HG03045 (cell line): Measurements from ENCODE around the gene NUP58.
A peak's percentile ranks its signal among the peaks of the same experiment; 100 is the strongest.
"Not testable (repeated sequence)": the region's sequence is repeated elsewhere in the genome, so short reads cannot be mapped to it uniquely, and the experiment has no call there.

Source experiments
- ATAC-seq: cut with Tn5 transposase; IDR thresholded peaks from one replicate; pipeline ENCODE4 v1.9.1; 2021; ENCODE audit warnings: mild to moderate bottlenecking, moderate library complexity; ENCODE audit not compliant: unreplicated experiment

The NUP58 gene

DNA sequence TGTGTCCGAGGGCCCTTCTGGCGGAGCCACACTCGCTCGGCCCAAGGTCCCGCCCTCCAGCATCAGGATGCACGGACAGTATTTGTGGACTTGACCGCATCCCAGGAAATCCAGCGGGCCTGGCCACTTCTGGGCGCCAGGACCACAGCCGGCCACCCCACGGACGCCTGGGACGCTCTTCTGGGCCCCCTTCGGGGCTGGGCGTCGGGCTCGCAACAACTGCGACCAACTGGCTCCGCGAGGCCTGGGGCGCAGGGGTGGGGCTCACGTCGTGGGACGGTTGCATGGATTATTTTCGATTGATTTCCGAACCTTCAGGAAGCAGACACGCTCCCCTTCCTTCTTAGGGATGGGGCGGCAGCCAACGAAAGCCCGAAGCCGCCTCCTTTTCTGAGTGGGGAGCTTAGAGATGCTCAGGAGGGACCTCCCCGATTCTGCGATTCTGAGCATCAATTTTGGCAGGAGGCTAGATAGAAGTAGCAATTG is 521 bp upstream of the NUP58 start:
- peak; percentile 26 for ATAC-seq

- no peak for ATAC-seq
These were observed 696 bp downstream of the NUP58 start for GRCh38 chr13:25302121-25302520.

DNA sequence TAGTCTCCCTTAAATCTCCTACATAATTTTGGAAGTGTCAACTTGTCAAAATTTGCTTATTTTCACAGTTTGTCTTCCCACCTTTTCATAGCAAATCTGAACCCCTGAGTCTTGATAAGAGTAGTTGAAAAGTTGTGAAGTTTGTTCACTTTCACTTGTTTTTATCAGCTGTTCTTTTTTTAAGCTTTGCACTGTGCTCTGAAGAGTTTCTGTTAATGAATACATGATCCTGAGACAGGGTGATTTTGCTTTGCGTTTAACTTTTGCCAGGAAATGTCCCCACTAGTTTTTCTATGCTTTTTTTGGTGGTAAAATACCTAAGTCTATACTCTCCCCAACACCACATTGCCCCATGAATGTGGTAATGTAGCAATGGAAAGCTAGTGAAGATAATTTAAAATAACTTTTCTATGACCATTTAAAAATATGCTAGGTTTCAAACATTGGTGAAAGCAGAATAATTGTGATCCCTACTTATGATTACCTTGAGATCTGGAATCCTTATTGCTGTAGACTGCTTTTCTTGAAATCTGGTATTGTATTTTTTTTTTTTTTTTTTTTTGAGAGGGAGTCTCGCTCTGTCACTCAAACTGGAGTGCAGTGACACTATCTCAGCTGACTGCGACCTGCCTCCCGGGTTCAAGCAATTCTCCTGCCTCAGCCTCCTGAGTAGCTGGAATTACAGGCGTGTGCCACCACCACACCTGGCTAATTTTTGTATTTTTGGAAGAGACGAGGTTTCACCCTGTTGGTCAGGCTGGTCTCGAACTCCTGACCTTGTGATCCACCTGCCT is 5.4 kb downstream of the NUP58 start:
- no peak for ATAC-seq

DNA sequence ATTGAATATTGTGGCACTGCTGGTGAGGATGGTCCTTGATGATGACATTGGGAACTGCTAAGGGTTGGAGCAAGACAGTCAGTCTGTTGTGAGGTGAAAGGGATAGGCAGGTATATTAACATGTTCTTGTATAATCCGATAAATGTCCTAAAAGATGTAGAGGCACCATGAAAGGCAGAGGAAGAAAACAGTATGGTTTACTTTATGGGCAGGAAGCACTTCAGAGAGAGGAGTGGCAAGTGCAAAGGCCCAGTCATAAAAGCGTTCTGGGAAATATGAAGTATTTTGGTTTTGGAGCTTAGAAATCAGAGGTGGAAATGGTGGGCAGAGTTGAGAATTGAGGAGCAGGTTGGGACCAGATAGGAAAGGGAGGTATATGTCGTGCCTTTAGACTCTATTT is 9.5 kb downstream of the NUP58 start:
- ATAC-seq, result no peak

- ATAC-seq, result not testable (repeated sequence)
These were observed 17.5 kb downstream of the NUP58 start for GRCh38 chr13:25318946-25319345.

DNA sequence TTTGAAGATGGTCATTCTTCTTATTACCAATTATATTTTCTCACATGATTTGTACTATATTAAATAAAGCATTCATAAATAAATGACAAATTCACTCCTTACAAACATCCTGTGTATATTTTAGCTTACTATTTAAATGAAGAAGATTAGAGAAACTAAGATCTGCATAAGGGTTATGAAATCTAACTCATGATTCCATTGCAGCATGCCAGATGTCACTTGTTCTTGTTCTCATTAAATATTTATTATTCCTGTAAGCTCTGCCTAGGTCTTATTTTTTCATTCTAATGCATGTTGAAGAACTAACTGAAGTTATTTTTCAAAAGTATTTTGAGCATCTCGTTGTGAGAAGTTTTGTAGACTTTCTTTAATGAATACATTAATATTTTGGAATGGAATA is 18.3 kb downstream of the NUP58 start:
- no peak for ATAC-seq

- no peak for ATAC-seq
These were observed 22.7 kb downstream of the NUP58 start for GRCh38 chr13:25324100-25324499.

DNA sequence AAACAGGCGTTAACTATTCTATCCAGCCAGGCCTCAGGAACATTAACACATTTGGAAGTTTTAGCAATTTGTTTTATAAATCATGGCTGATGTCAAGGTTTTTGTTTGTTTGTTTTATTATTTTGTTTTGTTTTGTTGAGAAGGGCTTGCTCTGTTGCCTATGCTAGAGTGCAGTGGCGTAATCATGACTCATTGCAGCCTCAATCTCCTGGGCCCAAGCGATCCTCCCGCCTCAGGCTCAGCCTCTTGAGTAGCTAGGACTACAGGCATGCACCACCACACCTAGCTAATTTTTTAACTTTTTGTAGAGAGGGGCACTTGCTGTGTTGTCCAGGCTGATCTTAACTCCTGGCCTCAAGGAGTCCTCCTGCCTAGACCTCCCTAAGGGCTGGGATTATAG is 28.3 kb downstream of the NUP58 start:
- no peak for ATAC-seq

DNA sequence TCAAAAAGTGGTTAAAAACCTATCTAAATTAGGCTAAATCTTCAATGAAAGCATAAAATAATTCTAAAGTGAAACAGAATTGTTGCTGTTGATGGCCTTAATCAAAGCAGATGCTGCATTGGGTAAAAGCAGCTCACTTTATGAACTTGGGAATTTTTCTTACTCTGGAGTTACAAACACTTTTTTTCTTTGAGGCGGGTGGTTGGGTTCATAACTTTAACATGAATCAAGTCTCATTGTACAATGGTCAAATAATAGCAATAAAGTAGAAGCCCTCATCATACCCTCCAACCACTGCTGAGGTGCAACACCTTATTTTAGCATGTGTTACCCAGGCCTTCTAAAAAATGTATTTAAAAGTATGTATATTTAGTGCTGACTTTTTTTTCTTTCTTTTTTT is 29.1 kb downstream of the NUP58 start:
- no peak for ATAC-seq

DNA sequence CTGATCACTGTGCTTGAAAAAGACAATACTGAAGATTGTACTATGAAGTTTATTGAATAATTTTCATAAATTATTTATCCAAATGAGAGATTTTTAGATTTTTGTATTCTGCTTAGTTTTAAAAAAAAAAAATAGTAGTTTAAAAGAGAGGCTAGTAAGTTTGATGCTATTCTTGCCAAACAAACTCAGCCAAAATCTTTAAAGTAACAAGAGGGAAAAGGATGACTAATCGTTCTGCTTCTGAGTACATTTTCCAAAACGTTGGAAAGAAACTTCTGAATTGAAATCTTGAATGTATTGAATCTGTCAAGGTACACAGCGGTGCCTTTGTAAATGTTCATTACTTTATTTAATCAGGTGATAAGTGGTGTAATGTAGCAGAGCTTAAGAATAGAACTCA is 34.4 kb downstream of the NUP58 start:
- no peak for ATAC-seq

DNA sequence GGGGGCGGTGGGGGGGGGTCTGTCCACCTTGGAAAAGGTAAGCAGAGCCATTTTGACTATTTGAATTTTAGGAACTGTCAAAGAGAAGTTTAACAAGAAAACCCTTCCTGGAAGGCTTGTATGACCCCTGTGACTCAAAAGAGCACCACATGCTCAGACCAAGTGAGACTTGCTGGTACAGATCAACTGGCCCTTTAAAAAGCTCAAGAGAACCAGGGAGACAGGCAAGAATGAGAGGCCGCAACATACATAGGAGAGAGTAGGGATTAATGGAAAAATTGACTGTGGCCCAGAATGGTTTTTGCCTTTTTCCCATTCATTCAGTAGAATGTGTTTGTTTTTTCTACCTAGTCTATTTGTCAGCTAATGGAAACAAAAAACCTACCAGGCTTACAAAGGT is 44.2 kb downstream of the NUP58 start:
- no peak for ATAC-seq

DNA sequence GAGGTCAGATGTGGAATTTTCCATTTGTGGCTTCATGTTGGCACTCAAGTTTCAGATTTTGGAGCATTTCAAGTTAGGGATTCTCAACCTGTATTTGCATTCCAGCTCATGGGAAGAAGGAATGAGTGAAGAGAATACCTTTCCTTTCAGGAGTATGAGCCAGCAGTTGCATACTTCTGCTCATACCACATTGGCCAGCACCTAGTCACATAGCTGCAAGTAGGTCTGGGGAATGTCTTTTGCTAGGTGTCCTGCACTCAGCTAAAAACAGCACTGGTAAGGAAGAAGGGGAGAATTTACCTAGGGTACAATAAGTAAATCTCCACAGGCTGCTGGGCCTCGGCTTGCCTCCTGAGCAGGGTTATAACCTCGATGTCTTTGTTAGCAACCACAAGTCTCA is 45.7 kb downstream of the NUP58 start:
- no peak for ATAC-seq

DNA sequence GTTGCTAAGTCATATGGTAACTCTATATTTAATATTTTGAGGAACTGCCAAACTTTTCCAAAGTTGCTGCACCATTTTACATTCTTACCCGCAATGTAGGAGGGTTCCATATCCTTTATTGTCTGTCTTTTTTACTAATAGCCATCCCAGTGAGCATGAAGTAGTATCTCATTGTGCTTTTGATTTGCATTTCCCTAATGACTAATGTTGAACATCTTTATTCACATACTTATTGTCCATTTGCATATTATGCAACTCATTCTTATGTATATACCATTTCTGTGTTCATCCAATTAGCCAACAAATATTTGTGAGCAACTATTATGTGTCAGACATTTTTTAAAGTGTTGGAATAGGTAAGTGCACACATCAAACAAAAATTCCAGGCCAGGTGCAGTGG is 50.0 kb downstream of the NUP58 start:
- ATAC-seq, result no peak

GRCh38 chr13:25352230-25352629 is 50.8 kb downstream of the NUP58 start:
- ATAC-seq, result no peak

GRCh38 chr13:25352806-25353205 is 51.4 kb downstream of the NUP58 start:
- no peak for ATAC-seq

GRCh38 chr13:25353344-25353743 is 51.9 kb downstream of the NUP58 start:
- no peak for ATAC-seq

- ATAC-seq, result no peak
These were observed 53.0 kb downstream of the NUP58 start for GRCh38 chr13:25354377-25354776.

DNA sequence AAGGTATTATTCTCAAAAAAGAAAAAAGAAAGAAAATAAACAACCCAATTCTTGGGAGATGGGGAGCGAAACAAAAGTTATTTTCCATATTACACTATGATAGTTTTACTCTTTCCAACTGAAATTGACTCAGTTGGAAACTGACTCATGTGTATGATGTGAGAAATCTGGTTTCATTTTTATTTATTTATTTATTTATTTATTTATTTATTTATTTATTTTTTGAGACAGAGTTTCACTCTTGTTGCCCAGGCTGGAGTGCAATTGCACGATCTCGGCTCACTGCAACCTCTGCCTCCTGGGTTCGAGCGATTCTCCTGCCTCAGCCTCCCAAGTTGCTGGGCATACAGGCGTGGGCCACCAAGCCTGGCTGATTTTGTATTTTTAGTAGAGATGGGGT is 59.0 kb downstream of the NUP58 start:
- not testable (repeated sequence) for ATAC-seq

DNA sequence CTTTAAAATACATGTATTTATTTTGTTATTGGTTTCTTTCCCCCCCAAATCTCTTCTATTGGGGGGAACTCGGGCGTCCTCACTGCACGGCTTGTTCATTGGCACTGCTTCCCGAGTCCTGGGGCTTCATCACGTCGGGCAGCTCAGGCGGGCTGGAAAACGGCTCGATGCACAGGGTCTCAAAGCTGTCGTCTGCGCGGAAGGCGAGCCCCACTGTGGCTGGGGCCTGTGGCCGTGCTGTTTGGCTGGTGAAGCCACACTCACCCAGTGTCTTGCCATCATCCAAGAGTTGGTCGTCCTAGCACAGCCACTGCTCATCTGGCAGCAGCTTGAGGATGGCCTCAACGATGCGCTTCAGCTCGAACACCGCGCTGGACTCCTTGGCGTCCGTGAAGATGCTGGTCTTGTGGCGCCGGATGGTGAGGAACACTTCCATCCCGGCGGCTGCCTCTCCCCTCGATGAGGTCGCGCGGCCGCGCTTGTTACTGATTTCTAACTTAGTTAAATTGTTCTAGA is 64.4 kb downstream of the NUP58 start:
- no peak for ATAC-seq

DNA sequence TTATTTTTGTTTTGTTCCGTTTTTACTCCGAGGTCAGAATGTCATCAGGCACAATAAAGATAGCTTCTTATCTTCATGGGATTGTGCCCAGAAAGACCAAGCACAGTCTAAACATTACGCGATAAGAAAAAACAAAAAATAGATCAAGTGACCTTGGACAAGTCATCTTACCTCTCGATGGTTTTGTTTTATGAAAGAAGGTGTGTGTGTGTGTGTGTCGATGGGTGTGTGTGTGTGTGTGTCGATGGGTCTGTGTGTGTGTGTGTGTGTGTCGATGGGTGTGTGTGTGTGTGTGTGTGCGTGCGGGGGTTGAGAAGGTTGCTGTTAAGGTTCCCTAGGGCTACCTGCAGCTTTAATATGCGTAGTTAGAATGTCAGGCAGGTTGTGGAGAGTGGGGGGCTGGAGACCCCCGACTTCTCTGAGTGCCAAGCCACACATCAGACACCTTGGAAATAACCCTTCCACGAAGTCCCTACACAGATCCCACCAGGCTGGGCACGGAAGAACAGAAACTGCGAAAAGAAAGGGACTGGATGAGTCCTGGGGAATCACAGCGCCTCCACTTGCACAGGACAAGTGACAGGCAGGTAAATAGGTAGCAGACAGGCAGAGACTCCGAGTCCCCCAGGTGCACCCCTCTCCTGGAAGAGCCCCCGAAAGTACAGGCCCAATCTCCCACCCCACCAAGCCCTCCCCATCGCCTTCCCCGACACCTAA is 69.9 kb downstream of the NUP58 start:
- no peak for ATAC-seq

DNA sequence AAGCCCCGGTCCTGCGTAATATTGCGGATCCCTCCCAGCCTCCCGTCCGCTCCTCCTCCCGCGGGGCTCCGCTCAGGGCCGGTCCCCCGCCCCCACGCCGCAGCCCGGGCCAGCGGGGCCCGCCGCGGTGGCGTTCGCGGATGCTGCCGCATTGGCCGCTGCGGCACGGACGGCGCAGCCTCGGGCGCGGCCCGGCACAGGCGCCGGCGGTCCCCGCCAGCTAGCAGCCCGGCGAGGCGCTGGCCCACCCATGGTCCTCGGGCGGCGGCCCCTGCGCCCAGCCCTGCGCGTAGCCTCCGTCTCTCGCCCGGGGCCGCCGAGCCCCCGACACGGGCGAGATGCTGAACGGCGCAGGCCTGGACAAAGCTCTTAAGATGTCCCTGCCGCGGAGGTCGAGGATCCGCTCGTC is 70.5 kb downstream of the NUP58 start, which contains the start of gene ATP8A2:
Gene ATP8A2 (plus strand): TSS at position 100 of the 409 bp plus-strand sequence. CDS start 239 bp downstream, at position 339.
- no peak for ATAC-seq
